ENCODE measurements around the gene GTF2F2. TPM values are rescaled to one million over a fixed set of nuclear protein-coding genes. Genes with fewer than 3 reads are reported as not detected.

GTF2F2 gene
- polyA plus RNA-seq, 2 of the 4 experiments (the other 2 are of a cell fraction): 21.0 to 30.0 TPM

DNA sequence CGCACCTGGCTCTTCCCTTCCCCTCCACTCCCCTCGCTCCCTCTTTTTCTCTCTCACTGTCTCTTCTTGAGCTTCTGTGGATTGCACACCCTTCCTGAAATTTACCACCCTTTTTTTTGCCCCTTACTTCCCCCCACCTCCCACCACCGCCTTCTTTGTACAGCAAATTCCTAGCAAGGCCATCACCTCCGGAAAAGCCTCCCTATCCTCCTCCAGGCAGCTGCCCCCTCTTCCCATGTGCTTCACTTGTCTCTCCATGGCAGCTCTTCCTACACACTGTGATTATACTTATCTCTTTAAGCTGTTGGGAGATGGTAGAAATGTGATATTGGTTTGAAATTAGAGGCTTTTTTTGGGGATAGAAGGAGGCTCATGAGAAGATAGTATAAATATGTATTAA is 108.9 kb downstream of the GTF2F2 start:
- H3K4me1 ChIP-seq: peaks cover 7% of the 10 kb centered on the region; the same call in 2 of the 3 replicates
- ChIA-PET POLR2A (no interaction called here), CTCF (interaction anchor here (1.0 kb wide), 1 partner anchor 18 kb away, joined by 3 read pairs; no protein-coding TSS in a partner anchor)
- TF ChIP-seq PHF8 (IDR thresholded peaks at IDR 0.05; ENCODE audit: borderline replicate concordance, low read depth) (no peak), ZC3H11A (IDR thresholded peaks at IDR 0.05) (no peak)
- H3K27ac ChIP-seq: no peak overlapping the region
- no peak for DNase-seq (ENCODE audit: low read depth in 1 of 2, low spot score in 1 of 2)
- 96% methylated on average over 4 of the region's 4 CpGs for WGBS (ENCODE audit: missing lambda C conversion rate)
- no peaks in the 10 kb centered on the region for H3K9me3 ChIP-seq
- H3K4me2 ChIP-seq: no peak overlapping the region
- no peak overlapping the region for H3K4me3 ChIP-seq
- FAIRE-seq: no peak
- no peak for ATAC-seq

DNA sequence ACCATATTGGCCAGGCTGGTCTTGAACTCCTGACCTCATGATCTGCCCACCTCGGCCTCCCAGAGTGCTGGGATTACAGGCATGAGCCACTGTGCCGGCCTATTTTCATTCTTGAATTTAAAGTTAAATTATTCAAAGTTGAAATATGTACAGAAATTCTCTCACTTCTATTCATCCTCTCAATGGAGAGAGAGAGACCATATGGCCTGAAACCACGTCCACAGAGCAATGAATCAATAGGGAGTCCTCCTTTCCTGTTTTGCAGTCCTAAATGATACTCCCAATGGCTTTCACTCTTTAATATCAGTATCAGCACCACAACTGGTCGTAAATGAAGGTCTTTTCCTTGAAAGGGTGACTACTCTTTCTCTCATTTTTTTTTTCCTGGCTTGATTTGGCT is 111.0 kb downstream of the GTF2F2 start:
- FAIRE-seq (no peak), DNase-seq (ENCODE audit: low read depth in 1 of 2, low spot score in 1 of 2) (no peak), ATAC-seq (no peak)
- Histone ChIP-seq H3K4me3 (no peak overlapping the region), H3K27ac (no peak overlapping the region), H3K4me2 (no peak overlapping the region), H3K9me3 (no peaks in the 10 kb centered on the region), H3K4me1 (peaks cover 27% of the 10 kb centered on the region; the same call in 2 of the 3 replicates)
- ChIA-PET CTCF (no interaction called here), POLR2A (no interaction called here)
- TF ChIP-seq ZSCAN20 (CRISPR knock-in tag; IDR thresholded peaks at IDR 0.05) (no peak), TP53 (CRISPR knock-in tag; IDR thresholded peaks at IDR 0.05) (no peak), RARB (CRISPR knock-in tag; IDR thresholded peaks at IDR 0.05) (no peak), EHF (CRISPR knock-in tag; IDR thresholded peaks at IDR 0.05) (no peak), POLR2A (IDR thresholded peaks at IDR 0.05; ENCODE audit: low read length) (no peak), FOXS1 (CRISPR knock-in tag; IDR thresholded peaks at IDR 0.05) (no peak)
- TF ChIP-seq, protein P1, sequence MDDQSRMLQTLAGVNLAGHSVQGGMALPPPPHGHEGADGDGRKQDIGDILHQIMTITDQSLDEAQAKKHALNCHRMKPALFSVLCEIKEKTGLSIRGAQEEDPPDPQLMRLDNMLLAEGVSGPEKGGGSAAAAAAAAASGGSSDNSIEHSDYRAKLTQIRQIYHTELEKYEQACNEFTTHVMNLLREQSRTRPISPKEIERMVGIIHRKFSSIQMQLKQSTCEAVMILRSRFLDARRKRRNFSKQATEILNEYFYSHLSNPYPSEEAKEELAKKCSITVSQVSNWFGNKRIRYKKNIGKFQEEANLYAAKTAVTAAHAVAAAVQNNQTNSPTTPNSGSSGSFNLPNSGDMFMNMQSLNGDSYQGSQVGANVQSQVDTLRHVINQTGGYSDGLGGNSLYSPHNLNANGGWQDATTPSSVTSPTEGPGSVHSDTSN (IDR thresholded peaks at IDR 0.05): no peak
- TF ChIP-seq, protein P2, sequence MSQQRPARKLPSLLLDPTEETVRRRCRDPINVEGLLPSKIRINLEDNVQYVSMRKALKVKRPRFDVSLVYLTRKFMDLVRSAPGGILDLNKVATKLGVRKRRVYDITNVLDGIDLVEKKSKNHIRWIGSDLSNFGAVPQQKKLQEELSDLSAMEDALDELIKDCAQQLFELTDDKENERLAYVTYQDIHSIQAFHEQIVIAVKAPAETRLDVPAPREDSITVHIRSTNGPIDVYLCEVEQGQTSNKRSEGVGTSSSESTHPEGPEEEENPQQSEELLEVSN (IDR thresholded peaks at IDR 0.05; ENCODE audit: borderline replicate concordance, low read depth): no peak
- 93% methylated on average over 4 of the region's 4 CpGs for WGBS (ENCODE audit: missing lambda C conversion rate)

DNA sequence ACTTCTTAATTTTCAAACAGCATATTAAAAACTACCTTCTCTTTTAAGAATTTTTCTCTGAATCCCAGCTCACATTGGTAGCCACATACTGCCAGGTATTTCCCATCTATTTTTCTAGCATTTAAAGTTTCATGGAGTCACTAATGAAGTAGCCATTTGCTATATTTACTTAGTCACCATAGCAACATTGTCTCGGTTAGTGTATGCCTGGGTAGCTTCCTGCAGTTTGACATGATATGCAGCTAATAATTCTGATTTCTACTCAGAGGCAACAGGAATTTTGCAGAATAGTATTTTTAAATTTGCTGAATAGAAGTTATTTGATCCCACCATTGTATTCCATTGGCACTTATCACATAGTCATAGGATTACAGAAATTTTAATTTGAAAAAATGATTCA is 111.4 kb downstream of the GTF2F2 start:
- Histone ChIP-seq H3K27ac (no peak overlapping the region), H3K4me1 (peaks cover 30% of the 10 kb centered on the region; the same call in 2 of the 3 replicates), H3K4me3 (no peak overlapping the region), H3K4me2 (no peak overlapping the region), H3K9me3 (no peaks in the 10 kb centered on the region)
- CTCF ChIA-PET: no interaction called here
- ATAC-seq: no peak
- DNase-seq (ENCODE audit: low read depth in 1 of 2, low spot score in 1 of 2): no peak
- no peak for FAIRE-seq
- no peak for TF ChIP-seq POLR2A (IDR thresholded peaks at IDR 0.05; ENCODE audit: low read length)
- TF ChIP-seq HOXB13 (CRISPR knock-in tag; IDR thresholded peaks at IDR 0.05; ENCODE audit: low read depth): no peak
- TF ChIP-seq, protein P3, sequence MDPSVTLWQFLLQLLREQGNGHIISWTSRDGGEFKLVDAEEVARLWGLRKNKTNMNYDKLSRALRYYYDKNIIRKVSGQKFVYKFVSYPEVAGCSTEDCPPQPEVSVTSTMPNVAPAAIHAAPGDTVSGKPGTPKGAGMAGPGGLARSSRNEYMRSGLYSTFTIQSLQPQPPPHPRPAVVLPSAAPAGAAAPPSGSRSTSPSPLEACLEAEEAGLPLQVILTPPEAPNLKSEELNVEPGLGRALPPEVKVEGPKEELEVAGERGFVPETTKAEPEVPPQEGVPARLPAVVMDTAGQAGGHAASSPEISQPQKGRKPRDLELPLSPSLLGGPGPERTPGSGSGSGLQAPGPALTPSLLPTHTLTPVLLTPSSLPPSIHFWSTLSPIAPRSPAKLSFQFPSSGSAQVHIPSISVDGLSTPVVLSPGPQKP (IDR thresholded peaks at IDR 0.05; ENCODE audit: low read depth, low read length): no peak
- no peak for TF ChIP-seq FOSL2 (IDR thresholded peaks at IDR 0.05)
- no peak for TF ChIP-seq FOSL2 (CRISPR knock-in tag; IDR thresholded peaks at IDR 0.05)
- no peak for TF ChIP-seq CEBPB (IDR thresholded peaks at IDR 0.05)
- no peak for TF ChIP-seq CBX8 (IDR thresholded peaks at IDR 0.05)
- no peak for TF ChIP-seq TFCP2L1 (CRISPR knock-in tag; IDR thresholded peaks at IDR 0.05)
- no peak for TF ChIP-seq NFE2L2 (conservative IDR thresholded peaks at IDR 0.05; ENCODE audit: low read length)
- no peak for TF ChIP-seq ESRRA (IDR thresholded peaks at IDR 0.05; ENCODE audit: borderline replicate concordance, low read length)
- TF ChIP-seq, protein P4, sequence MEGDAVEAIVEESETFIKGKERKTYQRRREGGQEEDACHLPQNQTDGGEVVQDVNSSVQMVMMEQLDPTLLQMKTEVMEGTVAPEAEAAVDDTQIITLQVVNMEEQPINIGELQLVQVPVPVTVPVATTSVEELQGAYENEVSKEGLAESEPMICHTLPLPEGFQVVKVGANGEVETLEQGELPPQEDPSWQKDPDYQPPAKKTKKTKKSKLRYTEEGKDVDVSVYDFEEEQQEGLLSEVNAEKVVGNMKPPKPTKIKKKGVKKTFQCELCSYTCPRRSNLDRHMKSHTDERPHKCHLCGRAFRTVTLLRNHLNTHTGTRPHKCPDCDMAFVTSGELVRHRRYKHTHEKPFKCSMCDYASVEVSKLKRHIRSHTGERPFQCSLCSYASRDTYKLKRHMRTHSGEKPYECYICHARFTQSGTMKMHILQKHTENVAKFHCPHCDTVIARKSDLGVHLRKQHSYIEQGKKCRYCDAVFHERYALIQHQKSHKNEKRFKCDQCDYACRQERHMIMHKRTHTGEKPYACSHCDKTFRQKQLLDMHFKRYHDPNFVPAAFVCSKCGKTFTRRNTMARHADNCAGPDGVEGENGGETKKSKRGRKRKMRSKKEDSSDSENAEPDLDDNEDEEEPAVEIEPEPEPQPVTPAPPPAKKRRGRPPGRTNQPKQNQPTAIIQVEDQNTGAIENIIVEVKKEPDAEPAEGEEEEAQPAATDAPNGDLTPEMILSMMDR (IDR thresholded peaks at IDR 0.05): no peak
- TF ChIP-seq SMC3 (IDR thresholded peaks at IDR 0.05): no peak
- no peak for TF ChIP-seq KDM1A (IDR thresholded peaks at IDR 0.05; ENCODE audit: low read depth)
- WGBS (ENCODE audit: missing lambda C conversion rate): 15% methylated on average over 1 of the region's 1 CpG
- POLR2A ChIA-PET: no interaction called here

Data from A549 (cell line).